ENCODE results near the gene MFRP. TPM values are rescaled to one million over a fixed set of nuclear protein-coding genes. Genes with fewer than 3 reads are reported as not detected.

The MFRP gene
- total RNA-seq, 3 donors from 2014 or later, result not detected

DNA sequence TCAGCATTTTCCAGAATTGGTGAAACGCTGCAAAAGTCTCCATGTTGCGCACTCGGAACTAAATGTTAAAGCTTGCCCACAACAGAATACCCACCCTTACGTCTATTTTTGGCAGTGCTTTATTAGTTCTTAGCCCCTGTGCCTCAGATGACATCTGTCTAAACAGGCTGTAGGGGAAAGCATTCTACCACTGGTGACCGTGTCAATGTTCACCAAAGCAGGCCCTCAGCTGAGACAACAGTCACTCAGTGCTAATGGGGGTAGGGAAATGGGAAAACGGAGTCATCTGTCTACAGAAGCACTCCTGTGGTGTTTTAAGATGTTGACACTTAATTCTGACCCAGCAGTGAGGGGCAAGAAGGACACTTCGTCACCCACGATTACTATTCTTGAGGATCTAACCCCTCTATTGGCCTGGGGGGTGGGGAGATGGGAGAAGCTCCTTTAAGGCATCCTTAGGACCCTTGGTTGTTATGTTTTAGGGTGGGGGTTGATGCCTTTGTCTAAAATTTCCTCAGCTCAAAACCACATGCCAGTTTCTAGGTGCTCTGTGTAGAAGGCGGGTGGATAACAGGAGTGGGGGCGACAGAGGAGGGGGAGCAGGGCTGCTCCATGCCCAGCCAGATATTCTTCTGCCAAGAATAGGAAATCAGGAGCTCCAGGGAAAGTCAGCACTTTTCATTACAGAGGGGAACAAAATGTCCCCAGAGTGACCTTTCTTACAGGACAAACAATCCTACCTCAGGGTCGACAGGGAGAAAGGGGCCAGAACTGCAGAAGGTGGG is 15.6 kb upstream of the MFRP start:
- H3K4me1 ChIP-seq (ENCODE audit: low read depth), result peaks cover 11% of the 10 kb centered on the region
- intact Hi-C loops (cut with DNase I, micrococcal nuclease), result no loop called here
- H3K4me3 ChIP-seq, result no peak overlapping the region
- no peaks in the 10 kb centered on the region for H3K9me3 ChIP-seq
- DNase-seq (no peak), ATAC-seq (no peak)
- no peaks in the 10 kb centered on the region for H3K36me3 ChIP-seq (ENCODE audit: low read depth)
- TF ChIP-seq, protein P1, sequence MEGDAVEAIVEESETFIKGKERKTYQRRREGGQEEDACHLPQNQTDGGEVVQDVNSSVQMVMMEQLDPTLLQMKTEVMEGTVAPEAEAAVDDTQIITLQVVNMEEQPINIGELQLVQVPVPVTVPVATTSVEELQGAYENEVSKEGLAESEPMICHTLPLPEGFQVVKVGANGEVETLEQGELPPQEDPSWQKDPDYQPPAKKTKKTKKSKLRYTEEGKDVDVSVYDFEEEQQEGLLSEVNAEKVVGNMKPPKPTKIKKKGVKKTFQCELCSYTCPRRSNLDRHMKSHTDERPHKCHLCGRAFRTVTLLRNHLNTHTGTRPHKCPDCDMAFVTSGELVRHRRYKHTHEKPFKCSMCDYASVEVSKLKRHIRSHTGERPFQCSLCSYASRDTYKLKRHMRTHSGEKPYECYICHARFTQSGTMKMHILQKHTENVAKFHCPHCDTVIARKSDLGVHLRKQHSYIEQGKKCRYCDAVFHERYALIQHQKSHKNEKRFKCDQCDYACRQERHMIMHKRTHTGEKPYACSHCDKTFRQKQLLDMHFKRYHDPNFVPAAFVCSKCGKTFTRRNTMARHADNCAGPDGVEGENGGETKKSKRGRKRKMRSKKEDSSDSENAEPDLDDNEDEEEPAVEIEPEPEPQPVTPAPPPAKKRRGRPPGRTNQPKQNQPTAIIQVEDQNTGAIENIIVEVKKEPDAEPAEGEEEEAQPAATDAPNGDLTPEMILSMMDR (IDR thresholded peaks at IDR 0.05), result no peak

DNA sequence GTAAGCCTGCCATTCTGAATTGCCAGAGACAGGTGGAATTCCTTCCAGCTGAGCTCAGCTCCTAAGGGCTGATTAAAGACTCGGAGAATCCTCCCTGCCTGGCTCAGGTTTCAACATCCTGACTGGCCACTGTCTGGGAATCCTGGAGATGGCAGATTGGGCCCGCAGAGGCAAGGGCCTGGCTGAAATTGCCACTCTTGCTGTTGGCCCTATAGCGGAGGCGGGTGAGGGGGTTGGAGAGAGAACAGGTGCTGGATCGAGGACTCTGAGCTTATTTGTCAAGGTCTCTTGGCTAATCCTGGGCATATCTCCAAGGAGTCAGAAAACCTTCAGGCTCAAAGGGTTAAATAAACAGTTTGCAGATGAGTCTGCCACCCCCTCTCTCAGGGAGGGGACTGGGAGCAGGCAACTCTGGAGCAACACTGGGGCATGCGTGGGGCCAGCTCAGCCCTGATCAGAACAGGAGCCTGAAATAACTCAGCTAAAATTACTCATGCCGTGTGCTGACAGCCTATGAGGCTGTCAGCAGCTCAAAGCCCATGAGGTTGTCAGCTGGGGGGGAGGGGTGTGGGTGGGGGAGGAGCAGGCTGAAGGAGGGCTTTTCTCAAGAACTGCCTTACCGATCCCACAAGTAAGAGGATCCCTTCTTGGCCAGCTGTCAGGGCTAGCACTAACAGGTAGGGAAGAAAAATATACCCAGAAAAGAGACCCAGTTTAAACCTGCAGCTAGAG is 14.7 kb upstream of the MFRP start:
- intact Hi-C loops (cut with DNase I, micrococcal nuclease), result no loop called here
- peak; percentile 6 for ATAC-seq
- Histone ChIP-seq H3K36me3 (ENCODE audit: low read depth) (no peaks in the 10 kb centered on the region), H3K4me3 (no peak overlapping the region), H3K4me1 (ENCODE audit: low read depth) (peaks cover 9% of the 10 kb centered on the region), H3K9me3 (no peaks in the 10 kb centered on the region)
- peak in 1 of 3 donors; percentile 28 for DNase-seq
- TF ChIP-seq, protein P1 (IDR thresholded peaks at IDR 0.05), result no peak

DNA sequence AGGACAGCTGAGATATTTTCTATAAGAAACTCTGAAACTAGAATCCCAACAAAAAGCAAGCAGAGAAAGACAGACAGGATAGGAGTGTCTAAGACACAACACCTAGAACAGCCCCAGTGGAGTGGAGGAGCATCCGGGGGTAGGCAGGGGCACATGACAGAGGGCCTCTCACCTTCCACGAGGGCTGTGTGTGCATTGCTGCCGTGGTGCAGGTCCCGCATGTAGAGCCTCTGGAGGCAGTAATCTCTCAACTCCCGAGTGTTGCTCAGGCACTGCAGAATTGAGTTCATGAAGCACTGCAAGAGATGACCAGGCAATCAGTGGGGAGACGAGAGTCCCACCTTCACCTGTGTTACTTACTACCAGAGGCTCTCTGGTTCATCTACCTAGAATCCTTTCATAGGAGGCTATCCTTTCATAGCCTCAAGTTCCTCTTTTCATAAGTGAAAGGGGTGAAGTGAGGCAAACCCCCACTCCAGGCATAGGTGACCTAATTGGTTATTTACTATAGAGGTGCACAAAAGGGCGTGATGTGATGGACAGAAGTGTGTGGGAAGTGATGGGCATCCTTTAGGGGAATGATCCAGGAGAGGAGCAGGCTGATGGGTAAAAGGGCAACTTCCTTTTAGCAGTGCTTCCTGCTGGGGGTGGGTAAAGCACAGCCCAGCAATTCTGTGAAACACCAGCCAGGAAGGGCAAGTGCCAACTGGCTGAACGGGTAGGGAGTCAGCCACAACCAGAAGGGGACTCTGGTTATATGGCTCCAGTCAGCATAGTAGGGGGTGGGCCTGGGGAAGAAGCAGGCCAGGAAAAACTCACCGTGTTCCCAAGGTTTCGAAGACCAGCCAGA is 13.1 kb upstream of the MFRP start:
- H3K36me3 ChIP-seq (ENCODE audit: low read depth), result no peaks in the 10 kb centered on the region
- H3K9me3 ChIP-seq, result no peaks in the 10 kb centered on the region
- peak in 2 of 3 donors; percentile 16 to 25 for DNase-seq
- H3K4me1 ChIP-seq (ENCODE audit: low read depth), result peaks cover 7% of the 10 kb centered on the region
- no peak overlapping the region for H3K4me3 ChIP-seq
- TF ChIP-seq, protein P1 (IDR thresholded peaks at IDR 0.05), result no peak
- no peak for ATAC-seq
- intact Hi-C loops (cut with DNase I, micrococcal nuclease), result no loop called here

DNA sequence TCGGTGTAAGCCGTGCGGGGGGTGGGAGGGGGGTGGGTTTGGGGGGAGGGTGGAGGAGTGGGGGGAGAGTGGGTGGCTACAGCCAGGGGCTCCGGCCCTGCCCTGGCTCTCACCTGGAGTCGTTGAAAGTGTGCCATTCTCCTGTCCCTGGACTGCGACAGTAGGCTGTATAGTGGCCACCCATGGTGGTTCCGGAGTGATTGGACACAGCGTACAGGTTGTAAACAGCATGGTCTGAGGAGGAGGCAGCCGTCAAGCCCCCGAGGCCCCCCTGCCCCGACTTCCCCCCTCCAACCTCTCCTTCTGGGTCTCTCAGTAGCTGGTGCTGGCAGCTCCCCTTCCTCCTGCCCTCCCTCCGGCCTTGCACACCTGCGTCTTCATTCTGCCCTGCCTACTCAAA is 10.6 kb upstream of the MFRP start:
- H3K36me3 ChIP-seq (ENCODE audit: low read depth), result no peaks in the 10 kb centered on the region
- no peak overlapping the region for H3K4me3 ChIP-seq
- H3K4me1 ChIP-seq (ENCODE audit: low read depth), result peaks cover 11% of the 10 kb centered on the region
- peak in 2 of 3 donors; percentile 14 to 25 for DNase-seq
- TF ChIP-seq, protein P1 (IDR thresholded peaks at IDR 0.05), result no peak
- no peak for ATAC-seq
- intact Hi-C loops (cut with DNase I, micrococcal nuclease), result no loop called here
- no peaks in the 10 kb centered on the region for H3K9me3 ChIP-seq

DNA sequence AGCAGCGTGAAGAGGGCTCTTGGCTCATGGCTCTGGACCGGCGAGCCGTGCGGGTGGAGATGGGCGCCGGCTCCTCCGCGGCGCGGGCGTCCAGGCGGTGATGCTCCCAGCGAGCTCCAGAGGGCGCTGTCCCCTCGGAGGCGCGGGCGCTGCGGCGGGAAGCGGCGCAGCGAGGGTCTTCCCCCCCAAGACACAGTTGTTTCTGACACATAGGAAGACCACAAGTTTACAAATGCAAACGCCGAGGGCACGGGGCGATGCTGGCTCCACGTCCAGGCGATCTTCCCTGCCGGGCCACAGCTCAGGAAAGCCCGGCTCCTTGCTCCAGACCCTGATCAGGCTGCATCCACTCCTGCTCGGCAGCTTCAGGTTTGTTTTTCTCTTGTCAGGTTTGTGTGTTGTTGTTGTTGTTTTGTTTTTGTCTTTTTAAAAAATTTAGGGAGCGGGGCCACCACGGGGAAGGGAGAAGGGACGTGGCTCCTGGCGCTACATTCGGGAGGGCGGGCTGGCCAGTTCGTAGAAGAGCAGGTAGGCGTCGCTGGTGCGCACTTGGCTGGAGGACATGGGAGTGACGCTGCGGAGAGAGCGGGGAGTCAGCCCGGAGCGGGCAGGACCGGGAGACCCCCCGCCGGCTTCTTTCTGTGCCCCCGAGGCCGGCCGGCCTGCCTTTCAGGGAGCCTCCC is 10.0 kb upstream of the MFRP start:
- H3K36me3 ChIP-seq (ENCODE audit: low read depth), result no peaks in the 10 kb centered on the region
- H3K4me3 ChIP-seq, result no peak overlapping the region
- intact Hi-C loops (cut with DNase I, micrococcal nuclease), result no loop called here
- peaks cover 11% of the 10 kb centered on the region for H3K4me1 ChIP-seq (ENCODE audit: low read depth)
- DNase-seq, result peak; percentile 85 to 89 (median 88)
- peak; percentile 91 for ATAC-seq
- no peaks in the 10 kb centered on the region for H3K9me3 ChIP-seq
- TF ChIP-seq, protein P1 (IDR thresholded peaks at IDR 0.05), result peak; percentile 81

Measured in mucosa of descending colon (tissue), 3 donors.